Measurements from ENCODE around the gene DUSP21.

The DUSP21 gene

GRCh38 chrX:44843753-44844152 is at the start of gene DUSP21:
Gene DUSP21, plus strand, starts transcription at chrX:44844021. Its CDS starts 112 bp downstream, at chrX:44844133.
- H3K4me3 ChIP-seq (IDR thresholded peaks at IDR 0.05; ENCODE audit: insufficient read depth, low read depth, low read length): no peak within 1 kb of the TSS
- H3K4me1 ChIP-seq (ENCODE audit: low read depth, poor library complexity, severe bottlenecking): no peaks in the 10 kb centered on the region
- no peaks in the 10 kb centered on the region for H3K36me3 ChIP-seq (ENCODE audit: insufficient read depth)
- no peaks in the 10 kb centered on the region for H4K20me1 ChIP-seq (ENCODE audit: insufficient read depth)
- no peaks in the 10 kb centered on the region for H3K27me3 ChIP-seq (ENCODE audit: insufficient read depth, low read depth)
- no peak within 1 kb of the TSS for H3K4me2 ChIP-seq
- no peak for TF ChIP-seq CTCF (conservative IDR thresholded peaks at IDR 0.05; ENCODE audit: low read depth, low read length)
- H2AFZ ChIP-seq (ENCODE audit: low read depth): no peak within 1 kb of the TSS
- no peak within 1 kb of the TSS for H3K9ac ChIP-seq
- no peaks in the 10 kb centered on the region for H3K79me2 ChIP-seq (ENCODE audit: insufficient read depth, low read depth)
- no peak within 1 kb of the TSS for H3K27ac ChIP-seq

- H3K79me2 ChIP-seq (ENCODE audit: insufficient read depth, low read depth): no peaks in the 10 kb centered on the region
- no peaks in the 10 kb centered on the region for H3K36me3 ChIP-seq (ENCODE audit: insufficient read depth)
- H3K9ac ChIP-seq: no peak overlapping the region
- no peaks in the 10 kb centered on the region for H3K4me1 ChIP-seq (ENCODE audit: low read depth, poor library complexity, severe bottlenecking)
- no peak overlapping the region for H3K4me2 ChIP-seq
- no peak overlapping the region for H3K27ac ChIP-seq
- TF ChIP-seq CTCF (conservative IDR thresholded peaks at IDR 0.05; ENCODE audit: low read depth, low read length): no peak
- H2AFZ ChIP-seq (ENCODE audit: low read depth): no peak overlapping the region
- H3K27me3 ChIP-seq (ENCODE audit: insufficient read depth, low read depth): no peaks in the 10 kb centered on the region
- no peak overlapping the region for H3K4me3 ChIP-seq (IDR thresholded peaks at IDR 0.05; ENCODE audit: insufficient read depth, low read depth, low read length)
- H4K20me1 ChIP-seq (ENCODE audit: insufficient read depth): no peaks in the 10 kb centered on the region
These were observed 47.8 kb upstream of the DUSP21 start for GRCh38 chrX:44795945-44796450.

GRCh38 chrX:44802613-44803012 is 41.2 kb upstream of the DUSP21 start:
- Histone ChIP-seq H3K36me3 (ENCODE audit: insufficient read depth) (no peaks in the 10 kb centered on the region), H2AFZ (ENCODE audit: low read depth) (no peak overlapping the region), H3K27ac (no peak overlapping the region), H3K79me2 (ENCODE audit: insufficient read depth, low read depth) (no peaks in the 10 kb centered on the region), H3K4me3 (IDR thresholded peaks at IDR 0.05; ENCODE audit: insufficient read depth, low read depth, low read length) (no peak overlapping the region), H4K20me1 (ENCODE audit: insufficient read depth) (no peaks in the 10 kb centered on the region), H3K27me3 (ENCODE audit: insufficient read depth, low read depth) (no peaks in the 10 kb centered on the region), H3K4me2 (no peak overlapping the region), H3K4me1 (ENCODE audit: low read depth, poor library complexity, severe bottlenecking) (no peaks in the 10 kb centered on the region), H3K9ac (no peak overlapping the region)
- TF ChIP-seq CTCF (conservative IDR thresholded peaks at IDR 0.05; ENCODE audit: low read depth, low read length): no peak

GRCh38 chrX:44815681-44816080 is 28.1 kb upstream of the DUSP21 start:
- Histone ChIP-seq H3K27me3 (ENCODE audit: insufficient read depth, low read depth) (no peaks in the 10 kb centered on the region), H3K9ac (no peak overlapping the region), H3K36me3 (ENCODE audit: insufficient read depth) (no peaks in the 10 kb centered on the region), H3K27ac (no peak overlapping the region), H4K20me1 (ENCODE audit: insufficient read depth) (no peaks in the 10 kb centered on the region), H3K4me2 (no peak overlapping the region), H3K4me3 (IDR thresholded peaks at IDR 0.05; ENCODE audit: insufficient read depth, low read depth, low read length) (no peak overlapping the region), H2AFZ (ENCODE audit: low read depth) (no peak overlapping the region), H3K79me2 (ENCODE audit: insufficient read depth, low read depth) (no peaks in the 10 kb centered on the region), H3K4me1 (ENCODE audit: low read depth, poor library complexity, severe bottlenecking) (no peaks in the 10 kb centered on the region)
- no peak for TF ChIP-seq CTCF (conservative IDR thresholded peaks at IDR 0.05; ENCODE audit: low read depth, low read length)
